Tibial artery (tissue), 4 donors: ENCODE measurements around the gene TOR1A.
A peak's percentile ranks its signal among the peaks of the same experiment; 100 is the strongest.

Experiments
- DNase-seq, 2 donors: peaks; one replicate each; pipeline ENCODE4 v3.0.0-alpha.2; 2019
- H3K27ac ChIP-seq, 2 donors: fragments of 200-600 bp; sonication (generic) in 1 of 2; 1 replicate in 1 of 2; 2 replicates in 1 of 2; pipeline ENCODE4 v1.5.1; 2018 to 2019; ENCODE audit warnings: mild to moderate bottlenecking in 1 of 2
- H3K27me3 ChIP-seq, 2 donors: fragments of 200-600 bp; sonication (generic) in 1 of 2; one replicate each; pipeline versions ENCODE4 v1.5.1 to v1.6.0; 2016 to 2019
- H3K36me3 ChIP-seq, 3 donors: fragments of 200-600 bp; sonication (generic) in 2 of 3; one replicate each; pipeline ENCODE4 v1.5.1; 2016 to 2019; ENCODE audit warnings: mild to moderate bottlenecking in 2 of 3
- H3K4me1 ChIP-seq, 4 donors: fragments of 200-600 bp; sonication (generic) in 2 of 4; 1 replicate in 3 of 4; 2 replicates in 1 of 4; pipeline ENCODE4 v1.5.1; 2016 to 2019
- H3K4me3 ChIP-seq, 2 donors: fragments of 200-600 bp; sonication (generic) in 1 of 2; 1 replicate in 1 of 2; 2 replicates in 1 of 2; pipeline ENCODE4 v1.5.1; 2018 to 2019; ENCODE audit warnings: mild to moderate bottlenecking in 2 of 2
- H3K9me3 ChIP-seq, 3 donors: fragments of 200-600 bp; sonication (generic) in 1 of 3; one replicate each; pipeline ENCODE4 v1.5.1; 2016 to 2019
- intact Hi-C: fragments of 100-400 bp; cut with DNase I; formaldehyde crosslinking; loops from one replicate; pipeline ENCODE4 v1.15.0; 2023; ENCODE audit warnings: low total_unique reads
- TF ChIP-seq, protein P1 (sequence below), 2 experiments: fragments of 200-600 bp in 1 of 2; fragments of 450-650 bp in 1 of 2; IDR thresholded peaks; one replicate each; pipeline ENCODE4 v1.5.1; 2017 to 2019; ENCODE audit warnings: antibody characterized with exemption in 2 of 2, mild to moderate bottlenecking in 1 of 2, moderate library complexity in 1 of 2

TOR1A gene, protein sequence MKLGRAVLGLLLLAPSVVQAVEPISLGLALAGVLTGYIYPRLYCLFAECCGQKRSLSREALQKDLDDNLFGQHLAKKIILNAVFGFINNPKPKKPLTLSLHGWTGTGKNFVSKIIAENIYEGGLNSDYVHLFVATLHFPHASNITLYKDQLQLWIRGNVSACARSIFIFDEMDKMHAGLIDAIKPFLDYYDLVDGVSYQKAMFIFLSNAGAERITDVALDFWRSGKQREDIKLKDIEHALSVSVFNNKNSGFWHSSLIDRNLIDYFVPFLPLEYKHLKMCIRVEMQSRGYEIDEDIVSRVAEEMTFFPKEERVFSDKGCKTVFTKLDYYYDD

DNA sequence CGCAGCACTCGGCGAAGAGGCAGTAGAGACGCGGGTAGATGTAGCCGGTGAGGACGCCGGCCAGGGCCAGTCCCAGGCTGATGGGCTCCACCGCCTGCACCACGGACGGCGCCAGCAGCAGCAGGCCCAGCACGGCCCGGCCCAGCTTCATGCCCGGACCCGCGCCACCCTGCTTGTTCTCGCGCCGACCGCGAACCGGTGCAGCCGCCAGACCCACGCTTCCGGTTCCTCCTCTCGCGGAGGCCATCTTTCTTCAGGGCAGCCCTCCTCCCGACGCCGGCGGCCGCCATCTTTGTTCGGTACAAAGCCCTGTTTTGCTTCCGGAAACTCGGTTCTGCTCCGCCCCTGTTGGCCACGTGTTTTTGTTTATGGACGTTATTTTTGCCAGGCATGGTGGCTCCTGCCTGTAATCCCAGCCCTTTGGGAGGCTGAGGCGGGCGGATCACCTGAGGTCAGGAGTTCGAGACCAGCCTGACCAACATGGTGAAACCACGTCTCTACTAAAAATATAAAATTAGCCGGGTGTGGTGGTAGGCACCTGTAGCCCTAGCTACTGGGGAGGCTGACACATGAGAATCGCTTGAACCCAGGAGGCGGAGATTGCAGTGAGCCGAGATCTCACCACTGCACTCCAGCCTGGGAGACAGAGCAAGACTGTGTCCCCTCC lies at the start of gene TOR1A:
TSS of gene TOR1A (minus strand) at position 202 of the 667 bp plus-strand sequence. CDS start at position 151, 51 bp downstream.
- H3K36me3 ChIP-seq: peaks cover 34 to 63% (median 42%) of the 10 kb centered on the region in 3 donors
- TF ChIP-seq, protein P1, sequence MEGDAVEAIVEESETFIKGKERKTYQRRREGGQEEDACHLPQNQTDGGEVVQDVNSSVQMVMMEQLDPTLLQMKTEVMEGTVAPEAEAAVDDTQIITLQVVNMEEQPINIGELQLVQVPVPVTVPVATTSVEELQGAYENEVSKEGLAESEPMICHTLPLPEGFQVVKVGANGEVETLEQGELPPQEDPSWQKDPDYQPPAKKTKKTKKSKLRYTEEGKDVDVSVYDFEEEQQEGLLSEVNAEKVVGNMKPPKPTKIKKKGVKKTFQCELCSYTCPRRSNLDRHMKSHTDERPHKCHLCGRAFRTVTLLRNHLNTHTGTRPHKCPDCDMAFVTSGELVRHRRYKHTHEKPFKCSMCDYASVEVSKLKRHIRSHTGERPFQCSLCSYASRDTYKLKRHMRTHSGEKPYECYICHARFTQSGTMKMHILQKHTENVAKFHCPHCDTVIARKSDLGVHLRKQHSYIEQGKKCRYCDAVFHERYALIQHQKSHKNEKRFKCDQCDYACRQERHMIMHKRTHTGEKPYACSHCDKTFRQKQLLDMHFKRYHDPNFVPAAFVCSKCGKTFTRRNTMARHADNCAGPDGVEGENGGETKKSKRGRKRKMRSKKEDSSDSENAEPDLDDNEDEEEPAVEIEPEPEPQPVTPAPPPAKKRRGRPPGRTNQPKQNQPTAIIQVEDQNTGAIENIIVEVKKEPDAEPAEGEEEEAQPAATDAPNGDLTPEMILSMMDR (IDR thresholded peaks at IDR 0.05): no peak
- peak within 1 kb of the TSS; percentile 71 to 86 for H3K27ac ChIP-seq
- no peaks in the 10 kb centered on the region for H3K27me3 ChIP-seq
- peak within 1 kb of the TSS; percentile 89 to 97 for H3K4me3 ChIP-seq
- DNase-seq: peak; percentile 96 to 98
- H3K4me1 ChIP-seq: peaks cover 0 to 9% (median 7%) of the 10 kb centered on the region in 4 donors
- no peaks in the 10 kb centered on the region for H3K9me3 ChIP-seq
- intact Hi-C loops: no loop called here

DNA sequence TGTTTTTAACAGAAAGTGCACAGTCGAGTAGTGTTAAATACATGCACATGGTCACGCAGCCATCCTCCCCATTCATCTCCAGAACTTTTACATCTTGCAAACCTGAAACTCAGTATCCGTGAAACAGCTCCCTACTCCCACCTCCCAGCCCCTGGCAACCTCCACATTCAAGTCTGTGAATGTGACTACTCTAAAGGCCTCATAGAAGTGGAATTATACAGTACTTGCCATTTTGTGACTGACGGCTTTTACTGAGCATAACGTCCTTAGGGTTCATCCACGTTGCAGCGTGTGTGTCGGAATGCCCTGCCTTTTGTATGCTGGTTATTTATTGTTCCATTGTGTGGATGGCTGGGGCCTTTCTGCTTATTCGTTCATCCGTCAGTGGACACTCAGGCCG lies 47.1 kb upstream of the TOR1A start:
- DNase-seq: no peak
- TF ChIP-seq, protein P1 (IDR thresholded peaks at IDR 0.05): no peak
- Histone ChIP-seq H3K36me3 (peaks cover 27 to 54% (median 32%) of the 10 kb centered on the region in 3 donors), H3K4me1 (no peaks in the 10 kb centered on the region), H3K27me3 (no peaks in the 10 kb centered on the region), H3K27ac (no peak overlapping the region), H3K9me3 (no peaks in the 10 kb centered on the region), H3K4me3 (no peak overlapping the region)
- intact Hi-C loops: no loop called here

DNA sequence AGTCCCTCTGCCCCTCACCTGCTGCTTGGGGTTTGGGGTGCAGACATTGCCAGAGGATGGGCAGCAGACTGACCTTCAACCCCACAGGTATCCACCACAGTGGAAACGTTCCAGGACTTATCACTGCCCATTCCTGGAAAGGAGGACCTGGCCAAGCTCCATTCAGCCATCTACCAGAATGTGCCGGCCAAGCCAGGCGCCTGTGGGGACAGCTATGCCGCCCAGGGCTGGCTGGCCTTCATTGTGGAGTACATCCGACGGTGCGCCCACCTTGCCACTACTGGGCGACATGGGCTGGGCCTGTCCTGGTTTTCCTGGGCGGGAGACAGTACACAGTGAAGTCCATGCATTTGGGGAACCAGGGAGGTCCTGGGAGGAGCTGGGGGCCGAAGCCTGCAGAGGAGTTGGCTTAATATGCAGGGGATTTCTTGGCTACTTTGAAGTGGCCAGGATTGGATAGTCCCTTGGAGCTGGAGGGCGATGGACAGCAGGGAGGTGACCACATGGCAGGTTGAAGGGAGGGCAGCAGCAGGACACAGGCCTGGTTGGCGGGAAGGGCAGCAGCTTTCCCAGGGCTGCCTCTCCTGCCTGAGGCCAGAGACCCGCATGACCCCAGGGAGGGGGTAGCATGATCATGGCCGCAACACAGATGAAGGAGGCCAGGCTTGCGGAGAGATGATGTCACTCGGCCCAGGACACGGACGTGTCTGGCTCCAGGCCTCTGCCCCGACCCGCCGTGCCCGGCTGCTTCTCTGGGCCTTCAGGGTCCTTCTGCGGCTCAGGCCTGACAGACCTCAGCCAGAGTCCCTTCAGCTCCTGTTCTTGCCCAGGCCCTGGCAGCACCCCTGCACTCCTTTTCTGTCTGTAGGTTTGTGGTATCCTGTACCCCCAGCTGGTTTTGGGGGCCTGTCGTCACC lies 45.9 kb upstream of the TOR1A start:
- Histone ChIP-seq H3K27me3 (no peaks in the 10 kb centered on the region), H3K4me1 (no peaks in the 10 kb centered on the region), H3K36me3 (peaks cover 23 to 66% (median 44%) of the 10 kb centered on the region in 3 donors), H3K9me3 (no peaks in the 10 kb centered on the region), H3K4me3 (no peak overlapping the region), H3K27ac (no peak overlapping the region)
- DNase-seq: no peak
- TF ChIP-seq, protein P1 (IDR thresholded peaks at IDR 0.05): no peak
- intact Hi-C loops: no loop called here

DNA sequence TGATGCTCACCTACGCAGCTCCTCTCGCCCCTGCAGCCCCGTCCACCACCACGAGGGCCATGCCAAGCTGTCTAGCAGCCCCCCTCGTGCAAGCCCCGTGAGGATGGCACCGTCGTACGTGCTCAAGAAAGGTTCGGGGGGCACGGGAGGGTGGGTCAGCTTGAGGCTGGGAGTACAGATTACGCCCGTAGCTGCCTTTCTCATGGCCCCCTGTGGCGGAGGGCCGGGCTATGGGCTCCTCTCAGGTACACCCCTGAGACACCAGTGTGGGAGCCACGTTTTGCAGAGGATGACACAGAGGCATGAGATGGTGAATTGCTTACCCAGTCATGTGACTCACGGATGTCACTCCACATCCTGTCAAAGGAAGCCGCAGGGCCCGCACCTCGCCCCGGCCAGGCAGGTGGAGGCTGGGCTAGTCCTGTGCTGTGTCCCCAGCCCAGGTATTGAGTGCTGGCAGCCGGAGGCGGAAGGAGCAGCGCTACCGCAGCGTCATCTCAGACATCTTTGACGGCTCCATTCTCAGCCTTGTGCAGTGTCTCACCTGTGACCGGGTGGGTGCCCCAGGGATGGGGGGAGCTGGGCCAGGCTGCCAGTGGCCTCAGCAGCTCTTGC lies 45.0 kb upstream of the TOR1A start:
- DNase-seq: no peak
- H3K4me3 ChIP-seq: no peak overlapping the region
- no peak overlapping the region for H3K27ac ChIP-seq
- no peaks in the 10 kb centered on the region for H3K27me3 ChIP-seq
- H3K36me3 ChIP-seq: peaks cover 15 to 74% (median 48%) of the 10 kb centered on the region in 3 donors
- intact Hi-C loops: no loop called here
- no peaks in the 10 kb centered on the region for H3K9me3 ChIP-seq
- H3K4me1 ChIP-seq: no peaks in the 10 kb centered on the region
- TF ChIP-seq, protein P1 (IDR thresholded peaks at IDR 0.05): no peak
